IPS-18c (cell line): ENCODE results near the gene APOBEC3A.
"Not testable (repeated sequence)": the region's sequence is repeated elsewhere in the genome, so short reads cannot be mapped to it uniquely, and the experiment has no call there.

Experiments used
- H3K4me3 ChIP-seq: 2 replicates; pipeline ENCODE4 v1.7.0; 2013; ENCODE audit warnings: low read depth, mild to moderate bottlenecking, low read length, moderate library complexity; ENCODE audit not compliant: insufficient read depth
- H3K9me3 ChIP-seq: one replicate; pipeline ENCODE4 v1.6.1; 2013; ENCODE audit warnings: mild to moderate bottlenecking, low read length, moderate library complexity; ENCODE audit not compliant: control insufficient read depth, insufficient read depth

APOBEC3A gene

GRCh38 chr22:38984784-38985757 is 27.7 kb downstream of the APOBEC3A start:
- not testable (repeated sequence) for H3K4me3 ChIP-seq, H3K9me3 ChIP-seq

- Histone ChIP-seq H3K9me3 (peaks cover 6% of the 10 kb centered on the region), H3K4me3 (no peak overlapping the region)
Observed at GRCh38 chr22:38986629-38987028, 29.2 kb downstream of the APOBEC3A start.

GRCh38 chr22:38987171-38987895 is 29.9 kb downstream of the APOBEC3A start:
- Histone ChIP-seq H3K4me3 (no peak overlapping the region), H3K9me3 (peaks cover 6% of the 10 kb centered on the region)

GRCh38 chr22:38989466-38989865 is 32.1 kb downstream of the APOBEC3A start:
- H3K9me3 ChIP-seq, result peaks cover 3% of the 10 kb centered on the region
- no peak overlapping the region for H3K4me3 ChIP-seq

GRCh38 chr22:38992871-38993371 is 35.5 kb downstream of the APOBEC3A start:
- H3K4me3 ChIP-seq, H3K9me3 ChIP-seq: not testable (repeated sequence)

- H3K4me3 ChIP-seq, result no peak overlapping the region
- H3K9me3 ChIP-seq, result no peaks in the 10 kb centered on the region
Observed at GRCh38 chr22:38996105-38996504, 38.7 kb downstream of the APOBEC3A start.

GRCh38 chr22:38997518-38997917 is 40.1 kb downstream of the APOBEC3A start:
- H3K4me3 ChIP-seq, result no peak overlapping the region; the same call in 1 of the 2 replicates
- no peaks in the 10 kb centered on the region for H3K9me3 ChIP-seq

GRCh38 chr22:39003165-39003638 is 45.8 kb downstream of the APOBEC3A start:
- H3K9me3 ChIP-seq, result no peaks in the 10 kb centered on the region
- no peak overlapping the region; the same call in 1 of the 2 replicates for H3K4me3 ChIP-seq

GRCh38 chr22:39007177-39007576 is 49.8 kb downstream of the APOBEC3A start:
- Histone ChIP-seq H3K4me3 (no peak overlapping the region), H3K9me3 (no peaks in the 10 kb centered on the region)

- H3K4me3 ChIP-seq, H3K9me3 ChIP-seq: not testable (repeated sequence)
Observed at GRCh38 chr22:39008271-39008850, 51.0 kb downstream of the APOBEC3A start.

- Histone ChIP-seq H3K9me3 (no peaks in the 10 kb centered on the region), H3K4me3 (no peak overlapping the region)
Observed at GRCh38 chr22:39010946-39011345, 53.5 kb downstream of the APOBEC3A start.
